IMR-90 (cell line): ENCODE results near the gene PLPP4. TPM values are rescaled to one million over a fixed set of nuclear protein-coding genes. Genes with fewer than 3 reads are reported as not detected.

Experiments
- ATAC-seq: fragments of 200-7000 bp; cut with Tn5 transposase; 2 replicates; pipeline ENCODE4 v1.9.1; 2020; ENCODE audit warnings: low read depth, mild to moderate bottlenecking, moderate library complexity
- BruUV-seq: library from RNA; stranded (reverse); fragments of 400-500 nt; replicated peaks from 2 replicates; lab custom pipeline; 2021; lab: Mats Ljungman, UMichigan
- CTCF ChIA-PET: fragments of 300-600 bp; formaldehyde crosslinking; extraction: SDS; loops from one replicate; lab custom pipeline; 2021; ENCODE audit warnings: antibody characterized with exemption; lab: Yijun Ruan, JAX
- POLR2A ChIA-PET: fragments of 300-600 bp; sonication (Branson Sonifier 250); formaldehyde crosslinking; loops from one replicate; lab custom pipeline; 2022; ENCODE audit warnings: antibody characterized with exemption; ENCODE audit not compliant: unreplicated experiment; lab: Charles Lee
- DNase-seq: peaks from one replicate; pipeline ENCODE4 v3.0.0; 2013
- H2AFZ ChIP-seq: replicated peaks from 2 replicates; pipeline ENCODE3; 2013; ENCODE audit warnings: low read length, mild to moderate bottlenecking; ENCODE audit not compliant: poor library complexity
- H2AK5ac ChIP-seq: 2 replicates; pipeline ENCODE4 v1.6.1; 2013; ENCODE audit warnings: low read depth, low read length, inconsistent platforms
- H2AK9ac ChIP-seq: replicated peaks from 2 replicates; pipeline ENCODE3; 2013; ENCODE audit warnings: mild to moderate bottlenecking, low read depth, low read length, moderate library complexity; ENCODE audit not compliant: poor library complexity
- H2BK120ac ChIP-seq: 2 replicates; pipeline ENCODE4 v1.6.1; 2013; ENCODE audit warnings: low read depth, low read length, inconsistent platforms
- H2BK15ac ChIP-seq: 3 replicates; pipeline ENCODE4 v1.6.1; 2013; ENCODE audit warnings: low read depth, low read length, inconsistent platforms
- H2BK20ac ChIP-seq: 2 replicates; pipeline ENCODE4 v1.6.1; 2013; ENCODE audit warnings: low read depth, mild to moderate bottlenecking, inconsistent platforms, low read length, moderate library complexity
- H2BK5ac ChIP-seq: 2 replicates; pipeline ENCODE4 v1.6.1; 2013; ENCODE audit warnings: mild to moderate bottlenecking, low read depth, low read length, inconsistent platforms; ENCODE audit not compliant: poor library complexity, severe bottlenecking
- H3K14ac ChIP-seq: replicated peaks from 2 replicates; pipeline ENCODE4 v1.6.1; 2013; ENCODE audit warnings: low read depth, low read length, inconsistent platforms
- H3K18ac ChIP-seq: 2 replicates; pipeline ENCODE4 v1.6.1; 2013; ENCODE audit warnings: low read depth, low read length, control low read depth
- H3K23ac ChIP-seq: 2 replicates; pipeline ENCODE4 v1.6.1; 2013; ENCODE audit warnings: low read depth, low read length, inconsistent platforms
- H3K27ac ChIP-seq: 2 replicates; pipeline ENCODE4 v1.5.1; 2013; ENCODE audit warnings: mild to moderate bottlenecking, control low read depth, low read length; ENCODE audit not compliant: insufficient read depth
- H3K27me3 ChIP-seq: 2 replicates; pipeline ENCODE4 v1.6.1; 2013; ENCODE audit warnings: low read length; ENCODE audit not compliant: control insufficient read depth, insufficient read depth
- H3K36me3 ChIP-seq: 2 replicates; pipeline ENCODE4 v1.6.1; 2013; ENCODE audit warnings: low read length, mixed read lengths; ENCODE audit not compliant: control insufficient read depth, insufficient read depth
- H3K4ac ChIP-seq: 2 replicates; pipeline ENCODE4 v1.6.1; 2013; ENCODE audit warnings: low read depth, low read length, inconsistent platforms
- H3K4me1 ChIP-seq: 2 replicates; pipeline ENCODE4 v1.6.1; 2013; ENCODE audit warnings: low read length, mixed read lengths; ENCODE audit not compliant: control insufficient read depth, insufficient read depth
- H3K4me2 ChIP-seq: 2 replicates; pipeline ENCODE4 v1.6.1; 2013; ENCODE audit warnings: low read depth, mild to moderate bottlenecking, control low read depth, low read length, moderate library complexity
- H3K4me3 ChIP-seq: 2 replicates; pipeline ENCODE4 v1.5.1; 2013; ENCODE audit warnings: low read depth, mild to moderate bottlenecking, control low read depth, low read length, moderate library complexity; ENCODE audit not compliant: insufficient read depth
- H3K56ac ChIP-seq: 2 replicates; pipeline ENCODE4 v1.6.1; 2013; ENCODE audit warnings: low read length, inconsistent platforms; ENCODE audit not compliant: insufficient read depth; ENCODE audit errors: extremely low read depth
- H3K79me1 ChIP-seq, 2 experiments: 2 replicates each; pipeline ENCODE4 v1.6.1; 2013; ENCODE audit warnings: low read length in 2 of 2, inconsistent platforms in 1 of 2, low read depth in 1 of 2
- H3K9ac ChIP-seq: 2 replicates; pipeline ENCODE4 v1.6.1; 2013; ENCODE audit warnings: low read depth, low read length, control low read depth
- H3K9me1 ChIP-seq: 2 replicates; pipeline ENCODE4 v1.6.1; 2013; ENCODE audit warnings: low read length, inconsistent platforms; ENCODE audit not compliant: insufficient read depth
- H3K9me3 ChIP-seq: 2 replicates; pipeline ENCODE4 v1.6.1; 2013; ENCODE audit warnings: low read length; ENCODE audit not compliant: control insufficient read depth, insufficient read depth
- H4K20me1 ChIP-seq: 2 replicates; pipeline ENCODE4 v1.6.1; 2013; ENCODE audit warnings: low read length, inconsistent platforms; ENCODE audit not compliant: insufficient read depth
- H4K5ac ChIP-seq: 2 replicates; pipeline ENCODE4 v1.6.1; 2013; ENCODE audit warnings: mild to moderate bottlenecking, low read depth, low read length, control low read depth
- H4K8ac ChIP-seq, 2 experiments: 2 replicates each; pipeline ENCODE4 v1.6.1; 2013; ENCODE audit warnings: low read depth in 2 of 2, low read length in 2 of 2, control low read depth in 1 of 2, inconsistent platforms in 1 of 2
- H4K91ac ChIP-seq: 2 replicates; pipeline ENCODE4 v1.6.1; 2013; ENCODE audit warnings: low read depth, low read length, inconsistent platforms; ENCODE audit not compliant: insufficient read depth
- BHLHE40 ChIP-seq: fragments of 150-350 bp; IDR thresholded peaks from 2 replicates; pipeline ENCODE4 v1.6.1; 2016; ENCODE audit warnings: mild to moderate bottlenecking, low read depth, low read length
- CEBPB ChIP-seq: IDR thresholded peaks from 2 replicates; pipeline ENCODE4 v1.6.1; 2012; ENCODE audit warnings: low read depth, low read length, improper control_type of control experiment
- CHD1 ChIP-seq: IDR thresholded peaks from 2 replicates; pipeline ENCODE4 v1.6.1; 2012; ENCODE audit warnings: low read depth, low read length, improper control_type of control experiment
- CTCF ChIP-seq: conservative IDR thresholded peaks from 2 replicates; pipeline ENCODE4 v1.5.1; 2012; ENCODE audit warnings: mild to moderate bottlenecking, low read depth, low read length, improper control_type of control experiment
- MAFK ChIP-seq: IDR thresholded peaks from 2 replicates; pipeline ENCODE4 v1.6.1; 2012; ENCODE audit warnings: low read depth, low read length, improper control_type of control experiment
- MAZ ChIP-seq: IDR thresholded peaks from 2 replicates; pipeline ENCODE4 v1.6.1; 2012; ENCODE audit warnings: low read depth, mild to moderate bottlenecking, low read length, improper control_type of control experiment, moderate library complexity, borderline replicate concordance
- NFE2L2 ChIP-seq: fragments of 150-350 bp; IDR thresholded peaks from 2 replicates; pipeline ENCODE4 v1.6.1; 2016; ENCODE audit warnings: low read depth, mild to moderate bottlenecking, low read length
- POLR2A ChIP-seq: IDR thresholded peaks from 2 replicates; pipeline ENCODE4 v1.6.1; 2012; ENCODE audit warnings: mild to moderate bottlenecking, low read depth, low read length
- RAD21 ChIP-seq: IDR thresholded peaks from 2 replicates; pipeline ENCODE4 v1.6.1; 2012; ENCODE audit warnings: low read length, improper control_type of control experiment
- RFX5 ChIP-seq: IDR thresholded peaks from 2 replicates; pipeline ENCODE4 v1.8.0; 2012; ENCODE audit warnings: low read depth, mild to moderate bottlenecking, low read length, moderate library complexity
- SMC3 ChIP-seq: fragments of 150-350 bp; IDR thresholded peaks from 2 replicates; pipeline ENCODE4 v1.6.1; 2016; ENCODE audit warnings: low read depth, mild to moderate bottlenecking, antibody characterized with exemption, low read length, moderate library complexity
- WGBS, 2 experiments: methylation state at CpG; one replicate each; pipeline versions ENCODE4 v1.1.5 to v1.1.7; 2013; ENCODE audit warnings: missing lambda C conversion rate in 2 of 2; ENCODE audit not compliant: insufficient read length in 1 of 2; ENCODE audit errors: extremely low coverage in 2 of 2; 5-methylcytosine and 5-hydroxymethylcytosine counted together
- dilution Hi-C: fragments of 300-500 bp; cut with HindIII; formaldehyde crosslinking; loops from one replicate; pipeline ENCODE4 v1.14.3; 2018; ENCODE audit warnings: low sequenced_read_pairs; ENCODE audit not compliant: unreplicated experiment
- in situ Hi-C: fragments of 300-500 bp; cut with MboI; formaldehyde crosslinking; loops from 3 replicates; pipeline ENCODE4 v1.14.3; 2019; ENCODE audit warnings: low sequenced_read_pairs, inconsistent platforms, mixed read lengths
- intact Hi-C: fragments of 100-400 bp; cut with micrococcal nuclease; formaldehyde crosslinking; loops from 2 replicates; pipeline ENCODE4 v1.10.0; 2022
- polyA plus RNA-seq, 3 experiments: library from polyadenylated mRNA; depleted of rRNA; stranded (reverse); fragments of >200 nt; gene quantifications; 2 replicates each; pipeline ENCODE4 v1.2.3, GENCODE V29; 2012; ENCODE audit warnings: low replicate concordance in 1 of 3
- total RNA-seq: library from RNA; depleted of rRNA; stranded (reverse); fragments of >200 nt; gene quantifications from 2 replicates; pipeline ENCODE4 v1.2.3, GENCODE V29; 2012
- TF ChIP-seq, protein P1 (sequence below): fragments of 150-350 bp; IDR thresholded peaks from 2 replicates; pipeline ENCODE4 v1.6.1; 2017; ENCODE audit warnings: mild to moderate bottlenecking, antibody characterized with exemption, low read length, low read depth

The PLPP4 gene
- total and polyA plus RNA-seq, 2 of the 4 experiments (the other 2 are of a cell fraction) = 0.18 to 0.60 TPM

GRCh38 chr10:120433141-120433540 is 23.9 kb upstream of the PLPP4 start:
- H3K27ac ChIP-seq = no peak overlapping the region
- H3K9me1 ChIP-seq = no peaks in the 10 kb centered on the region
- no peak for DNase-seq
- no peak overlapping the region for H3K23ac ChIP-seq
- H3K4me1 ChIP-seq = no peaks in the 10 kb centered on the region
- no peak for ATAC-seq
- peaks cover 23% of the 10 kb centered on the region for H3K9me3 ChIP-seq
- no peak overlapping the region for H2BK120ac ChIP-seq
- H4K5ac ChIP-seq = no peak overlapping the region
- no peak overlapping the region for H3K4me3 ChIP-seq
- H2BK20ac ChIP-seq = no peak overlapping the region
- TF ChIP-seq MAZ (no peak), SMC3 (no peak), MAFK (no peak), CTCF (no peak), BHLHE40 (no peak), CHD1 (no peak), NFE2L2 (no peak), POLR2A (no peak), CEBPB (no peak), RFX5 (no peak), RAD21 (no peak)
- TF ChIP-seq, protein P1, sequence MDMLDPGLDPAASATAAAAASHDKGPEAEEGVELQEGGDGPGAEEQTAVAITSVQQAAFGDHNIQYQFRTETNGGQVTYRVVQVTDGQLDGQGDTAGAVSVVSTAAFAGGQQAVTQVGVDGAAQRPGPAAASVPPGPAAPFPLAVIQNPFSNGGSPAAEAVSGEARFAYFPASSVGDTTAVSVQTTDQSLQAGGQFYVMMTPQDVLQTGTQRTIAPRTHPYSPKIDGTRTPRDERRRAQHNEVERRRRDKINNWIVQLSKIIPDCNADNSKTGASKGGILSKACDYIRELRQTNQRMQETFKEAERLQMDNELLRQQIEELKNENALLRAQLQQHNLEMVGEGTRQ = no peak
- no peak overlapping the region for H3K9ac ChIP-seq
- H2AK9ac ChIP-seq = no peak overlapping the region
- dilution Hi-C loops (no loop called here), in situ Hi-C loops (no loop called here), intact Hi-C loops (no loop called here)
- no peaks in the 10 kb centered on the region for H4K20me1 ChIP-seq
- no peak overlapping the region for H3K56ac ChIP-seq
- ChIA-PET CTCF (no interaction called here), POLR2A (no interaction called here)
- no CpG with 5 or more reads among the region's 3 CpGs for WGBS, 2 experiments
- H3K4ac ChIP-seq = no peak overlapping the region
- no peaks in the 10 kb centered on the region for H3K79me1 ChIP-seq
- H3K18ac ChIP-seq = no peak overlapping the region
- H2AFZ ChIP-seq = no peak overlapping the region
- no peak overlapping the region for H3K4me2 ChIP-seq
- H2BK15ac ChIP-seq = no peak overlapping the region
- BruUV-seq = no TSS peak
- no peaks in the 10 kb centered on the region for H3K36me3 ChIP-seq
- H2BK5ac ChIP-seq = no peak overlapping the region
- H3K27me3 ChIP-seq = no peaks in the 10 kb centered on the region
- H4K8ac ChIP-seq = no peak overlapping the region
- no peak overlapping the region for H2AK5ac ChIP-seq
- H4K91ac ChIP-seq = no peak overlapping the region
- no peak overlapping the region for H3K14ac ChIP-seq
